ENCODE data around the gene HOXD11. TPM values are rescaled to one million over a fixed set of nuclear protein-coding genes. Genes with fewer than 3 reads are reported as not detected.

HOXD11 gene
- total and polyA plus RNA-seq, 9 of the 15 experiments (the other 6 are each of a cell fraction or from before 2014, with no cell fraction given): not detected

DNA sequence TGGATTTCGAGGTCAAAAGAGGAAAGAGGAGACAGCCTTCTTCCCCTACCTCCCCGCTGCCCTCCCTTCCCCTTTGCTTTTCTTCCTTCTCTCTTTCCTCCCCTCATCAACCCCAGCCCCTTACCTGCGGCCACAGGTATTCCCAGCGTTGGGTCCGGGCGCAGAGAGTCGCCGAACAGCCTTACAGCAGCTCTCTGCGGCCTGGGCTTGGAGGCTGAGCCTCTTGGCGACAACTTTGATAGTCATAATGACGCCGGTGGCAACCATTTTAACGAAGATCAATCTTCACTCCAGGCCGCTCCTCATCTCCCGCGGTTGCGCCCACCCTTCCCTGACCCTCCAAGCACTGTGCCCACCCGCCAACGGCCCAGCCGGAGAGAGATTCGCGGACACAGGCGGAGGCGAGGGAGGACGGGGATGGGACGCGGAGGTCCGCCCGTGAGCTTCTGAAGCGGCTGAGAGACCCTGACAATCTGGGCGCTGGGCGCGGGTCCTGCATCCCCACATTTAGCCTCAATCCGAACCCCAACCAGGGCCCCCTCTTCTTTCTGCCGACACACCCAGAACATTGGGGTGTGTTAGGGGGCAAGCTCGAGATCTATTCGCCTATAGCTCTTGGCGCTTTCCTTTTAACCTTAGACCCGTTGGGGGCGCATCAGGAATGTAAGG, 21.8 kb upstream of the HOXD11 start (continued):
- TF ChIP-seq ZNF3 (CRISPR knock-in tag; IDR thresholded peaks at IDR 0.05): no peak
- no peak for TF ChIP-seq LCOR (CRISPR knock-in tag; IDR thresholded peaks at IDR 0.05)
- TF ChIP-seq SRSF3 (IDR thresholded peaks at IDR 0.05; ENCODE audit: insufficient read depth, low read length): no peak

DNA sequence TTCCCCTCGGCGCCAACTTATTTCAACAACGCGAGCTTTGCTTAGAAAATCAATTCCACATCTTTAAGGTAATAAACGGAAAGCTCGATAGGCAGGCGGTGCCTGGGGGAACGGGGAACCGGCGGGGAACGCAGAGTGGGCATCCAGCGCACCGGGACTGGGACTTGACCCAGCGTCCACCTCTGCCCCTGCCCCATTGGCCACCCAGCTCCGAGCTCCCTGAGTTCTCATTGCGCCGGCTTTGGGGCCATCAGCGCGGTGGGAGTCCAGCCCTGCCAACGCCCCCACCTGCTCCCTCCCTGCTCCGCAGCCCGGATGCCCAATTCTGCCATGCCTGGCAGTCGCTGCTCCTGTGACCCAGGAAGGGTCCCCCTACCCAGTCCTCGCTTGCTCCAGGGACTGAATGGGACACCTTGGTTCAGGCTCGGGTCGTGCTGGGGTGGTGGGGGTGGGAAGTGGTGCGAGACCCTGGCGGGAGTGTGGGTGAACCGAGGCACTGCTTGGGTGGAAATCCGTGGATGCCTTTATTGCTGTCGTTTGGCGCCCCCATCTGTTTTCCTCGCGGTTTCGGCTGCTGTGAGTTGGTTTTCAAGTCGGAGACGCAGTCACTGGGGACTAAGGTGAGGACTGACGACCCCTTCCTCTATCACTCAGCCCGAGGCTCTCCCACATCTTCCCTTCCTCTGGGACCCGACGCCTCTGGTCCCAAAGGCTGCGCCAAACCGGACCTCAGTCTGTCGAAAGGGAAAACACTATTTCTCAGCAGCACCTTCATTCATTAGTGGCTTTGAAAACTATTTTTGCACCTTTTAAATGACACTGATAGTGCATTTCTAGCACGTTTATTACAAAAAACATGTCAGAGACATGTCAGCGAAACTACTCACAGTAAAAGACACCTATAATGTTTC, 21.0 kb upstream of the HOXD11 start:
- no TSS peak for BruUV-seq (replicated peaks)
- DNase-seq (ENCODE audit: extremely low read depth in 1 of 4, low spot score in 3 of 4) (peak in 3 of 4 experiments; percentile 25 to 67 (median 54)), FAIRE-seq (peak; percentile 57), ATAC-seq (peak; percentile 75)
- peaks cover 4% of the 10 kb centered on the region; the same call in 1 of the 2 replicates for H4K20me1 ChIP-seq (replicated peaks; ENCODE audit: control insufficient read depth, insufficient read depth, low read length)
- WGBS (ENCODE audit: insufficient coverage, low coverage, missing lambda C conversion rate): 6% methylated on average over 46 of the region's 46 CpGs
- ChIA-PET POLR2A (interaction anchor here (0.6 kb wide), 1 partner anchor 547 kb away, joined by 3 read pairs; no protein-coding TSS in a partner anchor), CTCF (ENCODE audit: low intra/inter-chr PET ratio) (interaction anchor here (0.7 to 3.5 kb wide), 9 partner anchors 121 to 1055 kb away, joined by 3 to 14 read pairs (median 4); no protein-coding TSS in a partner anchor)
- H3K4me3 ChIP-seq: no peak overlapping the region
- no peak overlapping the region for H3K4me2 ChIP-seq (ENCODE audit: insufficient read depth, low read length)
- H2AFZ ChIP-seq (ENCODE audit: low read depth, low read length): no peak overlapping the region
- H3K27ac ChIP-seq (ENCODE audit: extremely low read depth, low read depth, low read length): no peak overlapping the region
- peaks cover 62 to 87% of the 10 kb centered on the region in 2 experiments for H3K27me3 ChIP-seq (ENCODE audit: control insufficient read depth in 2 of 2, insufficient read depth in 2 of 2, low read length in 2 of 2)
- no peaks in the 10 kb centered on the region for H3K36me3 ChIP-seq (ENCODE audit: control insufficient read depth, insufficient read depth, low read length)
- in situ Hi-C loops (cut with MboI): loop anchor here (10.0 to 25.0 kb wide), 2 partner anchors 661 to 1049 kb away; no protein-coding TSS in a partner anchor
- peaks cover 0 to 27% of the 10 kb centered on the region in 2 experiments; a peak in 2 of 5 replicates for H3K4me1 ChIP-seq (replicated peaks in 1 of 2; ENCODE audit: control insufficient read depth in 2 of 2, insufficient read depth in 2 of 2, low read length in 2 of 2)
- H3K79me2 ChIP-seq (ENCODE audit: control insufficient read depth, insufficient read depth, low read length): no peaks in the 10 kb centered on the region
- H3K9me1 ChIP-seq (ENCODE audit: control insufficient read depth, insufficient read depth, low read length): no peaks in the 10 kb centered on the region
- no peak overlapping the region for H3K9ac ChIP-seq (ENCODE audit: insufficient read depth in 1 of 2, low read depth in 2 of 2, low read length in 2 of 2)
- intact Hi-C loops (cut with micrococcal nuclease): loop anchor here (1.0 to 2.0 kb wide), 4 partner anchors 396 to 775 kb away; no protein-coding TSS in a partner anchor
- peaks cover 6% of the 10 kb centered on the region for H3K9me3 ChIP-seq (replicated peaks; ENCODE audit: control insufficient read depth, insufficient read depth, low read depth, low read length)
- TF ChIP-seq, protein P1, sequence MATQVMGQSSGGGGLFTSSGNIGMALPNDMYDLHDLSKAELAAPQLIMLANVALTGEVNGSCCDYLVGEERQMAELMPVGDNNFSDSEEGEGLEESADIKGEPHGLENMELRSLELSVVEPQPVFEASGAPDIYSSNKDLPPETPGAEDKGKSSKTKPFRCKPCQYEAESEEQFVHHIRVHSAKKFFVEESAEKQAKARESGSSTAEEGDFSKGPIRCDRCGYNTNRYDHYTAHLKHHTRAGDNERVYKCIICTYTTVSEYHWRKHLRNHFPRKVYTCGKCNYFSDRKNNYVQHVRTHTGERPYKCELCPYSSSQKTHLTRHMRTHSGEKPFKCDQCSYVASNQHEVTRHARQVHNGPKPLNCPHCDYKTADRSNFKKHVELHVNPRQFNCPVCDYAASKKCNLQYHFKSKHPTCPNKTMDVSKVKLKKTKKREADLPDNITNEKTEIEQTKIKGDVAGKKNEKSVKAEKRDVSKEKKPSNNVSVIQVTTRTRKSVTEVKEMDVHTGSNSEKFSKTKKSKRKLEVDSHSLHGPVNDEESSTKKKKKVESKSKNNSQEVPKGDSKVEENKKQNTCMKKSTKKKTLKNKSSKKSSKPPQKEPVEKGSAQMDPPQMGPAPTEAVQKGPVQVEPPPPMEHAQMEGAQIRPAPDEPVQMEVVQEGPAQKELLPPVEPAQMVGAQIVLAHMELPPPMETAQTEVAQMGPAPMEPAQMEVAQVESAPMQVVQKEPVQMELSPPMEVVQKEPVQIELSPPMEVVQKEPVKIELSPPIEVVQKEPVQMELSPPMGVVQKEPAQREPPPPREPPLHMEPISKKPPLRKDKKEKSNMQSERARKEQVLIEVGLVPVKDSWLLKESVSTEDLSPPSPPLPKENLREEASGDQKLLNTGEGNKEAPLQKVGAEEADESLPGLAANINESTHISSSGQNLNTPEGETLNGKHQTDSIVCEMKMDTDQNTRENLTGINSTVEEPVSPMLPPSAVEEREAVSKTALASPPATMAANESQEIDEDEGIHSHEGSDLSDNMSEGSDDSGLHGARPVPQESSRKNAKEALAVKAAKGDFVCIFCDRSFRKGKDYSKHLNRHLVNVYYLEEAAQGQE (IDR thresholded peaks at IDR 0.05; ENCODE audit: borderline replicate concordance): peak; percentile 64; the same call in 1 of the 2 replicates
- TF ChIP-seq, protein P1 (CRISPR knock-in tag; IDR thresholded peaks at IDR 0.05; ENCODE audit: low read depth): no peak
- TF ChIP-seq CC2D1A (IDR thresholded peaks at IDR 0.05): peak; percentile 79
- TF ChIP-seq SNRNP70 (optimal IDR thresholded peaks at IDR 0.05; ENCODE audit: low read depth, low read length): no peak
- TF ChIP-seq, protein P2, sequence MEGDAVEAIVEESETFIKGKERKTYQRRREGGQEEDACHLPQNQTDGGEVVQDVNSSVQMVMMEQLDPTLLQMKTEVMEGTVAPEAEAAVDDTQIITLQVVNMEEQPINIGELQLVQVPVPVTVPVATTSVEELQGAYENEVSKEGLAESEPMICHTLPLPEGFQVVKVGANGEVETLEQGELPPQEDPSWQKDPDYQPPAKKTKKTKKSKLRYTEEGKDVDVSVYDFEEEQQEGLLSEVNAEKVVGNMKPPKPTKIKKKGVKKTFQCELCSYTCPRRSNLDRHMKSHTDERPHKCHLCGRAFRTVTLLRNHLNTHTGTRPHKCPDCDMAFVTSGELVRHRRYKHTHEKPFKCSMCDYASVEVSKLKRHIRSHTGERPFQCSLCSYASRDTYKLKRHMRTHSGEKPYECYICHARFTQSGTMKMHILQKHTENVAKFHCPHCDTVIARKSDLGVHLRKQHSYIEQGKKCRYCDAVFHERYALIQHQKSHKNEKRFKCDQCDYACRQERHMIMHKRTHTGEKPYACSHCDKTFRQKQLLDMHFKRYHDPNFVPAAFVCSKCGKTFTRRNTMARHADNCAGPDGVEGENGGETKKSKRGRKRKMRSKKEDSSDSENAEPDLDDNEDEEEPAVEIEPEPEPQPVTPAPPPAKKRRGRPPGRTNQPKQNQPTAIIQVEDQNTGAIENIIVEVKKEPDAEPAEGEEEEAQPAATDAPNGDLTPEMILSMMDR (IDR thresholded peaks at IDR 0.05 in 2 of 3, conservative IDR thresholded peaks at IDR 0.05 in 1 of 3; ENCODE audit: insufficient read depth in 2 of 3, low read depth in 1 of 3, low read length in 3 of 3): peak; percentile 72 to 76 (median 75)

Data from K562 (cell line).